ENCODE measurements around the gene REST. TPM values are rescaled to one million over a fixed set of nuclear protein-coding genes. Genes with fewer than 3 reads are reported as not detected.

REST gene
- total RNA-seq, 1 experiment from 2014 or later, result 98.1 TPM

DNA sequence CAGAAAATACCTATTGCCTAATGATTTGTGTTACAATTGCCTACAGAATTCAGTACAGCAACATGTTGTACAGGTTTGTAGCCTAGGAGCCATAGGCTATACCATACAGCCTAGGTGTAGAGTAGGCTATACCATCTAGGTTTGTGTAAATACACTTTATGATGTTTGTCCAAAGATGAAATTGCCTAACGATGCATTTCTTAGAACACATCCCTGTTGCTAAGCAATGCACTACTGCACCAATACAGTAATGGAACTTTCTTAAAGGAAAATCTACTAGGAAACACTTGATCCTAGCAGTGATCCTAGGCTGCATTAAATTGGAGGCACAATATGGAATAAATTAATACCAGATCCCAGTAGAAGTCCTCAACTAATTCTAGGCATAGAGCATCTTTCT lies 51.4 kb downstream of the REST start:
- Mint-ChIP-seq H3K36me3 (ENCODE audit: insufficient read depth in 1 of 3, low read depth in 3 of 3) (peaks cover 7 to 30% (median 13%) of the 10 kb centered on the region in 3 experiments; a peak in 6 of 7 replicates), H3K27ac (no peak overlapping the region), H3K4me1 (no peaks in the 10 kb centered on the region), H3K9me3 (no peaks in the 10 kb centered on the region), H3K27me3 (ENCODE audit: low read depth) (peaks cover 2% of the 10 kb centered on the region; the same call in 1 of the 2 replicates), H3K4me3 (no peak overlapping the region)
- Histone ChIP-seq H3K23me2 (ENCODE audit: insufficient read length, low read depth, low read length, poor library complexity, severe bottlenecking) (no peaks in the 10 kb centered on the region), H2BK120ac (ENCODE audit: low read depth, low read length, poor library complexity, severe bottlenecking) (no peak overlapping the region), H3K4ac (ENCODE audit: low read depth, low read length) (no peak overlapping the region), H2BK5ac (ENCODE audit: insufficient read length, low read length) (no peak overlapping the region), H3K18ac (ENCODE audit: insufficient read length, low read depth, low read length) (no peak overlapping the region), H3K23ac (ENCODE audit: insufficient read length, low read depth, low read length) (no peak overlapping the region), H2AK5ac (ENCODE audit: insufficient read length, low read length) (no peak overlapping the region), H3T11ph (ENCODE audit: low read length) (no peak overlapping the region), H4K5ac (ENCODE audit: insufficient read length, low read depth, low read length) (no peak overlapping the region), H4K8ac (replicated peaks; ENCODE audit: insufficient read length, low read depth, low read length) (no peak overlapping the region), H4K91ac (ENCODE audit: insufficient read length, low read depth, low read length) (no peak overlapping the region), H3K27me3 (ENCODE audit: insufficient read depth, low read length) (no peaks in the 10 kb centered on the region), H3K9me3 (ENCODE audit: control insufficient read depth, low read depth, low read length) (no peaks in the 10 kb centered on the region), H3K56ac (ENCODE audit: insufficient read length, low read depth, low read length) (no peak overlapping the region), H3K4me2 (ENCODE audit: insufficient read depth, insufficient read length, low read length) (no peak overlapping the region), H3K4me1 (ENCODE audit: insufficient read depth, low read length) (no peaks in the 10 kb centered on the region), H3K9ac (ENCODE audit: extremely low read depth, insufficient read length, low read length) (no peak overlapping the region), H4K20me1 (ENCODE audit: control insufficient read depth, insufficient read depth, insufficient read length) (no peaks in the 10 kb centered on the region), H3K27ac (ENCODE audit: insufficient read length, low read depth, low read length) (no peak overlapping the region), H3K79me2 (ENCODE audit: insufficient read depth, low read length) (no peaks in the 10 kb centered on the region), H2BK12ac (ENCODE audit: insufficient read length, low read depth, low read length) (no peak overlapping the region), H3K79me1 (ENCODE audit: insufficient read depth, low read depth, low read length, poor library complexity, severe bottlenecking) (no peaks in the 10 kb centered on the region), H2BK20ac (ENCODE audit: low read depth, low read length, poor library complexity, severe bottlenecking) (no peak overlapping the region), H3K14ac (ENCODE audit: insufficient read depth, low read length) (no peak overlapping the region), H2AFZ (ENCODE audit: low read length) (no peak overlapping the region), H2BK15ac (ENCODE audit: low read depth, low read length) (no peak overlapping the region)
- no CpG with 5 or more reads among the region's 1 CpG for WGBS (ENCODE audit: extremely low coverage, insufficient read length, low lambda C conversion rate)
- DNase-seq, result no peak
- TF ChIP-seq, protein P1, sequence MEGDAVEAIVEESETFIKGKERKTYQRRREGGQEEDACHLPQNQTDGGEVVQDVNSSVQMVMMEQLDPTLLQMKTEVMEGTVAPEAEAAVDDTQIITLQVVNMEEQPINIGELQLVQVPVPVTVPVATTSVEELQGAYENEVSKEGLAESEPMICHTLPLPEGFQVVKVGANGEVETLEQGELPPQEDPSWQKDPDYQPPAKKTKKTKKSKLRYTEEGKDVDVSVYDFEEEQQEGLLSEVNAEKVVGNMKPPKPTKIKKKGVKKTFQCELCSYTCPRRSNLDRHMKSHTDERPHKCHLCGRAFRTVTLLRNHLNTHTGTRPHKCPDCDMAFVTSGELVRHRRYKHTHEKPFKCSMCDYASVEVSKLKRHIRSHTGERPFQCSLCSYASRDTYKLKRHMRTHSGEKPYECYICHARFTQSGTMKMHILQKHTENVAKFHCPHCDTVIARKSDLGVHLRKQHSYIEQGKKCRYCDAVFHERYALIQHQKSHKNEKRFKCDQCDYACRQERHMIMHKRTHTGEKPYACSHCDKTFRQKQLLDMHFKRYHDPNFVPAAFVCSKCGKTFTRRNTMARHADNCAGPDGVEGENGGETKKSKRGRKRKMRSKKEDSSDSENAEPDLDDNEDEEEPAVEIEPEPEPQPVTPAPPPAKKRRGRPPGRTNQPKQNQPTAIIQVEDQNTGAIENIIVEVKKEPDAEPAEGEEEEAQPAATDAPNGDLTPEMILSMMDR (conservative IDR thresholded peaks at IDR 0.05), result no peak

Measured in H9 (cell line).